HFFc6 (cell line): Measurements from ENCODE around the gene SUGP2. TPM values are rescaled to one million over a fixed set of nuclear protein-coding genes. Genes with fewer than 3 reads are reported as not detected.

ENCODE experiments used
- DNase-seq: peaks from one replicate; pipeline ENCODE4 v3.0.0-alpha.2; 2018
- H3K27ac Mint-ChIP-seq: 2 replicates; pipeline ENCODE4 v1.8.0; 2020; ENCODE audit warnings: mild to moderate bottlenecking, mixed read lengths
- H3K27me3 Mint-ChIP-seq: 2 replicates; pipeline ENCODE4 v1.8.0; 2021; ENCODE audit warnings: mild to moderate bottlenecking, moderate library complexity, mixed read lengths; ENCODE audit not compliant: insufficient read depth
- H3K36me3 Mint-ChIP-seq: 2 replicates; pipeline ENCODE4 v1.8.0; 2021; ENCODE audit warnings: low read depth, mixed read lengths
- H3K4me1 Mint-ChIP-seq: 2 replicates; pipeline ENCODE4 v1.8.0; 2020; ENCODE audit warnings: low read depth, mixed read lengths
- H3K4me3 Mint-ChIP-seq: 2 replicates; pipeline ENCODE4 v1.8.0; 2020; ENCODE audit warnings: mild to moderate bottlenecking, moderate library complexity, mixed read lengths
- H3K9me3 Mint-ChIP-seq: 2 replicates; pipeline ENCODE4 v1.8.0; 2020; ENCODE audit warnings: mild to moderate bottlenecking, mixed read lengths
- total RNA-seq, 6 experiments: library from RNA; stranded (reverse); fragmentation: NEBNext Ultra II Directional; extraction: Animal tissue kit (Norgen Biotek cat#: 25700); gene quantifications; 2 replicates in 1 of 6; 3 replicates in 5 of 6; pipeline ENCODE4 v1.2.3, GENCODE V29; 2021
- TF ChIP-seq, protein P1 (sequence below): fragments of 200-600 bp; sonication (generic); IDR thresholded peaks from 2 replicates; pipeline ENCODE4 v1.5.0; 2021; ENCODE audit warnings: antibody characterized with exemption, mild to moderate bottlenecking

The SUGP2 gene
- total RNA-seq, 6 experiments from 2014 or later: 57.6 to 71.5 (median 61.8) TPM

DNA sequence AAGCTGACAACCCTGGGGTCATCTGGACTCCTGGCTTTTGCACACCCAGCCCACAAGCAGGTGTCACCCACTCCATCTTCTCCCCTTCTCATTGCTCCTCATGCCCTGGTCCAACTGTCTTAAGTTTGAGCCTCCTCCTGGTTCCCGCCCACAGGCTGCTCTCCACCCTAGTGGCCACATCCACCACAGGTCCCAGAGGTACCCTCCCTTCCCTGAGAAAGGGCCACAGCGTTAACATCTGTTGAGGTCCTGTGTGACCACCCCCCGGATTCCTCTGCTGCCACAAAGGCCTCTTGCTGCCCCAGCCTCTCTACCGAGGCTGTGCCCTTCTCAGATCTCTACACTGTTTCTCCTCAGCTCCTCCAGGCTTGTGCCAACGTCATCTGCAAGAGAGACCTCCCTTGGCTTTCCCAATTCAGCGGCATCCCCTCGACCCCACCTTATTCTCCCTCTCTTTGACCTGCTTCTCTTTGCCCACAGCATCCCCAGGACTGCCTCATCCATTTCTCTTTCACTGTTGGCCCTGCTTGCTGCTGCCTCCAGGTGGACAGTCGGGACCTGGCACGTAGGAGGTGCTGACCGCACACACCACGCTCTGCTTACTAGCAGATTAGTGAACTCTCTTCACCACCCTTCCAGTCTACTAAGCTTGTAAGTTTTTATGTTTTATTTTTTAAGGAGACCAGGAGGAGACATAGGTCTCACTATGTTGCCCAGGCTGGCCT, 33.3 kb downstream of the SUGP2 start:
- Mint-ChIP-seq H3K4me3 (no peak overlapping the region; the same call in 1 of the 2 replicates), H3K27me3 (peaks cover 10% of the 10 kb centered on the region), H3K9me3 (no peaks in the 10 kb centered on the region), H3K27ac (no peak overlapping the region; the same call in 1 of the 2 replicates), H3K4me1 (peaks cover 28% of the 10 kb centered on the region), H3K36me3 (peaks cover 36% of the 10 kb centered on the region)
- TF ChIP-seq, protein P1, sequence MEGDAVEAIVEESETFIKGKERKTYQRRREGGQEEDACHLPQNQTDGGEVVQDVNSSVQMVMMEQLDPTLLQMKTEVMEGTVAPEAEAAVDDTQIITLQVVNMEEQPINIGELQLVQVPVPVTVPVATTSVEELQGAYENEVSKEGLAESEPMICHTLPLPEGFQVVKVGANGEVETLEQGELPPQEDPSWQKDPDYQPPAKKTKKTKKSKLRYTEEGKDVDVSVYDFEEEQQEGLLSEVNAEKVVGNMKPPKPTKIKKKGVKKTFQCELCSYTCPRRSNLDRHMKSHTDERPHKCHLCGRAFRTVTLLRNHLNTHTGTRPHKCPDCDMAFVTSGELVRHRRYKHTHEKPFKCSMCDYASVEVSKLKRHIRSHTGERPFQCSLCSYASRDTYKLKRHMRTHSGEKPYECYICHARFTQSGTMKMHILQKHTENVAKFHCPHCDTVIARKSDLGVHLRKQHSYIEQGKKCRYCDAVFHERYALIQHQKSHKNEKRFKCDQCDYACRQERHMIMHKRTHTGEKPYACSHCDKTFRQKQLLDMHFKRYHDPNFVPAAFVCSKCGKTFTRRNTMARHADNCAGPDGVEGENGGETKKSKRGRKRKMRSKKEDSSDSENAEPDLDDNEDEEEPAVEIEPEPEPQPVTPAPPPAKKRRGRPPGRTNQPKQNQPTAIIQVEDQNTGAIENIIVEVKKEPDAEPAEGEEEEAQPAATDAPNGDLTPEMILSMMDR: peak; percentile 54
- no peak for DNase-seq

- peak overlapping the region; percentile 10; the same call in 1 of the 2 replicates for H3K27ac Mint-ChIP-seq
- H3K4me3 Mint-ChIP-seq: no peak overlapping the region
- no peak for DNase-seq
- H3K9me3 Mint-ChIP-seq: no peaks in the 10 kb centered on the region
- peaks cover 28% of the 10 kb centered on the region for H3K4me1 Mint-ChIP-seq
- peaks cover 10% of the 10 kb centered on the region for H3K27me3 Mint-ChIP-seq
- peaks cover 27% of the 10 kb centered on the region for H3K36me3 Mint-ChIP-seq
- TF ChIP-seq, protein P1: no peak
Measured at GRCh38 chr19:18999016-18999758, 34.1 kb downstream of the SUGP2 start.

DNA sequence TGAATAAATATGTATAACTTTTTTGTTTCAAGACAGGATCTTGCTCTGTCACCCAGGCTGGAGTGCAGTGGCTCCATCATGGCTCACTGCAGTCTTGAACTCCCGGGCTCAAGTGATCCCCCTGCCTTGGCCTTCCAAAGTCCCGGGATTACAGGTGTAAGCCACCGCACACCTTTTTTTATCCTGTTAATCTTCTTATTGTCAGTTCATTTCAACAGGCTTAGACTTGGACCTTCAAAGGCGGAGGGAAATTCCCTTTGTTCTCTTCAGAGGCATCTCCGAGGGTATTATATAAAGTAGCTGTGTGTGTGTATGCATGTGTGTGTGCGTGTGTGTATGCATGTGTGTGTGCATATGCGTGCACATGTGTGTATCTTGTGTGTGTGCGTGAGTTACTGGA, 35.0 kb downstream of the SUGP2 start:
- peak overlapping the region; percentile 6; the same call in 1 of the 2 replicates for H3K27ac Mint-ChIP-seq
- no peaks in the 10 kb centered on the region for H3K9me3 Mint-ChIP-seq
- no peak overlapping the region for H3K4me3 Mint-ChIP-seq
- DNase-seq: no peak
- TF ChIP-seq, protein P1: no peak
- peaks cover 28% of the 10 kb centered on the region for H3K4me1 Mint-ChIP-seq
- peaks cover 32% of the 10 kb centered on the region for H3K36me3 Mint-ChIP-seq
- H3K27me3 Mint-ChIP-seq: peaks cover 13% of the 10 kb centered on the region

DNA sequence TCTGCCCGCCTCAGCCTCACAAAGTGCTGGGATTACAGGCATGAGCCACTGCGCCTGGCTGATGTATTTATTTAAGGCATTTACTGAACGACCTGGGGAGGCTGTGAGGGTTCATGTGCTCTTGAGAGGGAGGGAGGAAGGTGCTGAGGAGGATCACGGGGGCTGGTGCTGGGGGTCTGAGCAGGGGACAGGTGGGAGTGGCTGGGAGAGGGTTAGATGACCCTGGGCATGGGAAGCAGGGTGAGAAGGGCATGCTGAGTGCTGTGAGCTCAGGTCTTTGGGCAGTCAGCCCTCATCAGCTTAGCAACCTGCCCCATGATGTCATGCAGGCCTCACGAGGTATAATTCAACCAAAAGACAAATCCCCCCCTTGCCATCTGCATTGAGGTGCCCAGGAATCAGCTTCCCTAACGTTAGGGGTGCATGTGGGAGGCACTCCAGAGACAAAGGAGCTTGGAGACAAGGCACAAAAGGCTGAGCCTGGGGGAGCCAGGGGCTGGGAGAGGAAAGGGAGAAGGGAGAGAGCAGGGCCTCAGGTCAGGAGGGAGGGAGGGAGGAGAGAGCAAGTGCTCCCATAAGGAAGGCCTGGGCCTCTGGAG, 36.4 kb downstream of the SUGP2 start:
- DNase-seq: no peak

GRCh38 chr19:18996351-18996750, 37.0 kb downstream of the SUGP2 start:
- peaks cover 21% of the 10 kb centered on the region for H3K36me3 Mint-ChIP-seq
- no peak overlapping the region for H3K4me3 Mint-ChIP-seq
- H3K27ac Mint-ChIP-seq: no peak overlapping the region
- H3K27me3 Mint-ChIP-seq: peaks cover 14% of the 10 kb centered on the region
- DNase-seq: no peak
- peaks cover 28% of the 10 kb centered on the region for H3K4me1 Mint-ChIP-seq
- TF ChIP-seq, protein P1: no peak
- H3K9me3 Mint-ChIP-seq: no peaks in the 10 kb centered on the region

More for the DNA sequence above, 36.4 kb downstream of the SUGP2 start:
- no peak overlapping the region for H3K4me3 Mint-ChIP-seq
- TF ChIP-seq, protein P1: no peak
- peaks cover 28% of the 10 kb centered on the region for H3K4me1 Mint-ChIP-seq
- H3K36me3 Mint-ChIP-seq: peaks cover 26% of the 10 kb centered on the region
- H3K27ac Mint-ChIP-seq: peak overlapping the region; percentile 56
- H3K27me3 Mint-ChIP-seq: peaks cover 14% of the 10 kb centered on the region
- no peaks in the 10 kb centered on the region for H3K9me3 Mint-ChIP-seq
